K562 (cell line): ENCODE data around the gene SNX9. TPM values are rescaled to one million over a fixed set of nuclear protein-coding genes. Genes with fewer than 3 reads are reported as not detected.

Experiments
- ESRRA ChIP-seq: fragments of 450-650 bp; IDR thresholded peaks from 2 replicates; pipeline ENCODE4 v1.6.1; 2014; ENCODE audit warnings: low read depth, mild to moderate bottlenecking, moderate library complexity, borderline replicate concordance
- ETV1 ChIP-seq: fragments of 450-650 bp; conservative IDR thresholded peaks from 2 replicates; pipeline ENCODE4 v1.6.1; 2016; ENCODE audit warnings: missing genetic modification characterization, control low read depth, low read depth, missing compliant biosample characterization
- FOSL1 ChIP-seq: fragments of 200-800 bp; sonication (Bioruptor generic); conservative IDR thresholded peaks from 2 replicates; pipeline ENCODE4 v1.6.1; 2016; ENCODE audit warnings: missing genetic modification characterization, missing compliant biosample characterization
- FOXM1 ChIP-seq, 2 experiments: fragments of 450-650 bp in 1 of 2; sonication (generic) in 1 of 2; formaldehyde crosslinking in 1 of 2; IDR thresholded peaks; 2 replicates each; pipeline versions ENCODE4 v1.6.1 to v1.9.0; 2017 to 2022; ENCODE audit warnings: low read depth in 2 of 2, mild to moderate bottlenecking in 2 of 2, missing genetic modification reagents in 1 of 2, moderate library complexity in 1 of 2
- FUS ChIP-seq: fragments of 200-400 bp; formaldehyde crosslinking; optimal IDR thresholded peaks from 2 replicates; pipeline ENCODE3; 2017; ENCODE audit warnings: low read depth, low read length
- HDAC8 ChIP-seq: fragments of 450-650 bp; IDR thresholded peaks from 2 replicates; pipeline ENCODE4 v1.6.1; 2016; ENCODE audit warnings: mild to moderate bottlenecking, missing genetic modification characterization, moderate library complexity, missing compliant biosample characterization
- PHF21A ChIP-seq: fragments of 450-650 bp; IDR thresholded peaks from 2 replicates; pipeline ENCODE4 v1.6.1; 2017; ENCODE audit warnings: low read depth, borderline replicate concordance
- SMAD4 ChIP-seq: fragments of 250-450 bp; sonication (Bioruptor Pico); conservative IDR thresholded peaks from 2 replicates; pipeline ENCODE4 v1.8.0; 2021; ENCODE audit warnings: inconsistent platforms, mild to moderate bottlenecking, moderate library complexity
- ZNF165 ChIP-seq: fragments of 250-450 bp; sonication (Bioruptor Pico); IDR thresholded peaks from 2 replicates; pipeline ENCODE4 v1.4.0; 2020; ENCODE audit warnings: borderline replicate concordance
- ZNF77 ChIP-seq: fragments of 250-450 bp; sonication (Bioruptor Pico); IDR thresholded peaks from 2 replicates; pipeline ENCODE4 v1.5.0; 2020
- ZNF778 ChIP-seq: fragments of 450-650 bp; formaldehyde crosslinking; IDR thresholded peaks from 2 replicates; pipeline ENCODE4 v1.4.0; 2020; ENCODE audit warnings: mild to moderate bottlenecking, moderate library complexity
- polyA plus RNA-seq, 8 experiments: library from polyadenylated mRNA; depleted of rRNA in 4 of 8; stranded (reverse) in 5 of 8; unstranded in 3 of 8; fragments of >200 nt; fragmentation: Nextera tagmentation in 2 of 8; fragmentation: Illumina TruSeq in 1 of 8; extraction: Ambion mirVana in 2 of 8; extraction: Trizol in 1 of 8; gene quantifications; 2 replicates each; pipeline versions ENCODE4 v1.2.1 to v1.2.3, GENCODE V29; 2011 to 2014; ENCODE audit warnings: inconsistent platforms in 1 of 8, missing spikeins in 1 of 8
- total RNA-seq, 7 experiments: library from RNA; depleted of rRNA in 6 of 7; stranded (reverse); fragments of >200 nt in 6 of 7; fragmentation: Illumina TruSeq in 2 of 7; extraction: Trizol in 2 of 7; gene quantifications; 2 replicates each; pipeline versions ENCODE4 v1.2.1 to v1.2.3, GENCODE V29; 2011 to 2021; ENCODE audit warnings: low replicate concordance in 1 of 7
- TF ChIP-seq, protein P1 (sequence below): IDR thresholded peaks from 2 replicates; pipeline ENCODE4 v1.6.1; 2012; ENCODE audit warnings: low read depth, low read length, improper control_type of control experiment, borderline replicate concordance
- TF ChIP-seq, protein P2 (sequence below): fragments of 450-650 bp; IDR thresholded peaks from 2 replicates; pipeline ENCODE4 v1.6.1; 2016

SNX9 gene
- total and polyA plus RNA-seq, 9 of the 15 experiments (the other 6 are each of a cell fraction or from before 2014, with no cell fraction given): 6.0 to 81.7 (median 57.1) TPM

DNA sequence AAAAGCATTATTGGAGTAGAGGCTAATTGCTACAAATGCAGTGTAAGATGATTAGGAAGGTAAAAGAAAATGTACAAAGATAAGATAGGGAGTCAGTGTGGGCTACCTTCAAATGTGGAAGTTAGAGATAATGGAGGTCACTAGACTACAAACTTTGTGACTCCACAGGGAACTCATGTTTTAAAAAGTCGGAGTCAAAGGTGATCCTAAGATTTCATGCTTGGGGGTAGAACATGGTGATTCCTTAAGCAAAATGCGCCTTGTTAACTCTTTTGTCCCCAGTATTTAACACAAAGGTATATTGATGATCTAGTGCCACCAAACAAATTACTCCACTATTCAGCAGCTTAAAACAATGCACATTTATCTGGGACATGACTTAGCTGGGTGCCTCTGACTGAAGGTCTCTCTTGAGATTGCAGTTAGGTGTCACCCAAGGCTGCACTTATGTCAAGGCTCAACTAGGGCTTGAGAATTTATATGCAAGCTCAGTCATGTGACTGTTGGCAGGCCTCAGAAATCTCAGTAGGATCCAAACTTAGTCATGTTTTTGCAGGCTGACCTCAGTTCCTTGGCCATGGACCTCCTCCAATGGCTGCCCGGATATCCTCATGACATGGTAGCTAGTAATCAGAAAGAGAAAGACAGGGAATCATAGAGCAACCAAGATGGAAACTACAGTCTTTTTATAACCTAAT, 11.4 kb upstream of the SNX9 start (continued):
- TF ChIP-seq, protein P1, sequence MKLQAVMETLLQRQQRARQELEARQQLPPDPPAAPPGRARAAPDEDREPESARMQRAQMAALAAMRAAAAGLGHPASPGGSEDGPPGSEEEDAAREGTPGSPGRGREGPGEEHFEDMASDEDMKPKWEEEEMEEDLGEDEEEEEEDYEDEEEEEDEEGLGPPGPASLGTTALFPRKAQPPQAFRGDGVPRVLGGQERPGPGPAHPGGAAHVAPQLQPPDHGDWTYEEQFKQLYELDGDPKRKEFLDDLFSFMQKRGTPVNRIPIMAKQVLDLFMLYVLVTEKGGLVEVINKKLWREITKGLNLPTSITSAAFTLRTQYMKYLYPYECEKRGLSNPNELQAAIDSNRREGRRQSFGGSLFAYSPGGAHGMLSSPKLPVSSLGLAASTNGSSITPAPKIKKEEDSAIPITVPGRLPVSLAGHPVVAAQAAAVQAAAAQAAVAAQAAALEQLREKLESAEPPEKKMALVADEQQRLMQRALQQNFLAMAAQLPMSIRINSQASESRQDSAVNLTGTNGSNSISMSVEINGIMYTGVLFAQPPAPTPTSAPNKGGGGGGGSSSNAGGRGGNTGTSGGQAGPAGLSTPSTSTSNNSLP: peak; percentile 1; the same call in 1 of the 2 replicates
- TF ChIP-seq FOXM1 (IDR thresholded peaks at IDR 0.05; ENCODE audit: low read depth) (peak; percentile 90), FOXM1 (CRISPR knock-in tag; IDR thresholded peaks at IDR 0.05; ENCODE audit: low read depth) (no peak), ETV1 (tag) (0 out of 2 replicates have a peak, but pooled peaks have one; percentile 12), FUS (no peak), ZNF778 (CRISPR knock-in tag) (no peak), ZNF165 (CRISPR knock-in tag) (no peak), HDAC8 (tag) (peak; percentile 42; the same call in 1 of the 2 replicates), ESRRA (peak; percentile 62; the same call in 1 of the 2 replicates), SMAD4 (CRISPR knock-in tag) (no peak; the same call in 1 of the 2 replicates), ZNF77 (CRISPR knock-in tag) (no peak), FOSL1 (peak; percentile 78), PHF21A (peak; percentile 84; the same call in 1 of the 2 replicates)
- TF ChIP-seq, protein P2, sequence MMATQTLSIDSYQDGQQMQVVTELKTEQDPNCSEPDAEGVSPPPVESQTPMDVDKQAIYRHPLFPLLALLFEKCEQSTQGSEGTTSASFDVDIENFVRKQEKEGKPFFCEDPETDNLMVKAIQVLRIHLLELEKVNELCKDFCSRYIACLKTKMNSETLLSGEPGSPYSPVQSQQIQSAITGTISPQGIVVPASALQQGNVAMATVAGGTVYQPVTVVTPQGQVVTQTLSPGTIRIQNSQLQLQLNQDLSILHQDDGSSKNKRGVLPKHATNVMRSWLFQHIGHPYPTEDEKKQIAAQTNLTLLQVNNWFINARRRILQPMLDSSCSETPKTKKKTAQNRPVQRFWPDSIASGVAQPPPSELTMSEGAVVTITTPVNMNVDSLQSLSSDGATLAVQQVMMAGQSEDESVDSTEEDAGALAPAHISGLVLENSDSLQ: peak; percentile 80
- TF ChIP-seq, all 486 proteins: peak for 121
